ENCODE data around the gene RNF220.

RNF220 gene

DNA sequence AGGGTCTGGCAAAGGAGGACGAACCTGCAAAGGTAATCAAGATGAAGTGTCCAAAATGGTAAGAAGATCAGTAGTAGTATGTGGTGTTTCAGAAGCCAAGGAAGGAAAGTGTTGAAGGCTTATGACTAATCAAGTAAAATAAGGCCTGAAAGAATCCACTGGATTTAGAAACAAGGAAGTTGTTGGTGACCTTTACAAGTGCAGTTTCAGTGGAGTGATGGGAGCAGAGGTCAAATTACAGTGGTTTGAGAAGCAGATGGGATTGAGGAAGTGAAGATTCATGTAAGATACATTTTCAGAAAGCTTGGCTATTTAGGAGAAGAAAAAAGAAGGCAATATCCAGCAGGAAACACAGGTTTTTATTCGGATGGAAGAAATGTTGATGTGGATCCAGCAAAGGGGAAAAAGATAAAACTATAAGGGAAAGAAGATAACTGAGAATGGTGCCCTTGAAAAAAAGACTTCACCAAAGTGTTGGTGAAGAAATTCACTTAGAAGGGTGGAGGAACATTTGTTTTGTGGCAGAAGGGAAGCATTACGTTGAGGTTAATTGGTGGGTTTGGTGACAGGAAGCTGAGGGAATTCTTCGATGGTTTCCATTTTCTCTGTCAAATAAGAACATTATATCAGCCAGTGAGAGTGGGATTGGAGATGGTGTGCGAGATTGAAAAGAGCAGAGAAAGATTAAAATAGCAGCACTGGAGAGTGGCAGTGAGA, 271.6 kb downstream of the RNF220 start:
- no peak for TF ChIP-seq EZH2 (IDR thresholded peaks at IDR 0.05; ENCODE audit: borderline replicate concordance, low read length)
- TF ChIP-seq, protein P1, sequence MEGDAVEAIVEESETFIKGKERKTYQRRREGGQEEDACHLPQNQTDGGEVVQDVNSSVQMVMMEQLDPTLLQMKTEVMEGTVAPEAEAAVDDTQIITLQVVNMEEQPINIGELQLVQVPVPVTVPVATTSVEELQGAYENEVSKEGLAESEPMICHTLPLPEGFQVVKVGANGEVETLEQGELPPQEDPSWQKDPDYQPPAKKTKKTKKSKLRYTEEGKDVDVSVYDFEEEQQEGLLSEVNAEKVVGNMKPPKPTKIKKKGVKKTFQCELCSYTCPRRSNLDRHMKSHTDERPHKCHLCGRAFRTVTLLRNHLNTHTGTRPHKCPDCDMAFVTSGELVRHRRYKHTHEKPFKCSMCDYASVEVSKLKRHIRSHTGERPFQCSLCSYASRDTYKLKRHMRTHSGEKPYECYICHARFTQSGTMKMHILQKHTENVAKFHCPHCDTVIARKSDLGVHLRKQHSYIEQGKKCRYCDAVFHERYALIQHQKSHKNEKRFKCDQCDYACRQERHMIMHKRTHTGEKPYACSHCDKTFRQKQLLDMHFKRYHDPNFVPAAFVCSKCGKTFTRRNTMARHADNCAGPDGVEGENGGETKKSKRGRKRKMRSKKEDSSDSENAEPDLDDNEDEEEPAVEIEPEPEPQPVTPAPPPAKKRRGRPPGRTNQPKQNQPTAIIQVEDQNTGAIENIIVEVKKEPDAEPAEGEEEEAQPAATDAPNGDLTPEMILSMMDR (IDR thresholded peaks at IDR 0.05; ENCODE audit: low read length), result no peak
- Histone ChIP-seq H3K79me2 (ENCODE audit: insufficient read depth, low read length) (no peaks in the 10 kb centered on the region), H3K9ac (ENCODE audit: low read length) (no peak overlapping the region), H3F3A (ENCODE audit: insufficient read depth, low read length) (no peaks in the 10 kb centered on the region), H3K27me3 (ENCODE audit: insufficient read depth, low read length) (no peaks in the 10 kb centered on the region), H3K36me3 (ENCODE audit: insufficient read depth, low read length) (no peaks in the 10 kb centered on the region), H3K27ac (ENCODE audit: low read depth, low read length, poor library complexity, severe bottlenecking) (peak overlapping the region; percentile 2), H3K9me2 (ENCODE audit: low read depth, low read length) (no peaks in the 10 kb centered on the region), H3K4me2 (ENCODE audit: low read length) (peak overlapping the region; percentile 51; the same call in 1 of the 2 replicates), H2AFZ (ENCODE audit: low read length) (no peak overlapping the region), H4K20me1 (ENCODE audit: insufficient read depth, low read length) (no peaks in the 10 kb centered on the region), H3K9me3 (ENCODE audit: low read length) (no peaks in the 10 kb centered on the region), H3K4me3 (ENCODE audit: low read depth, low read length, poor library complexity, severe bottlenecking) (peak overlapping the region; percentile 14), H3K4me1 (ENCODE audit: insufficient read depth, low read length, severe bottlenecking) (peaks cover 33% of the 10 kb centered on the region)

DNA sequence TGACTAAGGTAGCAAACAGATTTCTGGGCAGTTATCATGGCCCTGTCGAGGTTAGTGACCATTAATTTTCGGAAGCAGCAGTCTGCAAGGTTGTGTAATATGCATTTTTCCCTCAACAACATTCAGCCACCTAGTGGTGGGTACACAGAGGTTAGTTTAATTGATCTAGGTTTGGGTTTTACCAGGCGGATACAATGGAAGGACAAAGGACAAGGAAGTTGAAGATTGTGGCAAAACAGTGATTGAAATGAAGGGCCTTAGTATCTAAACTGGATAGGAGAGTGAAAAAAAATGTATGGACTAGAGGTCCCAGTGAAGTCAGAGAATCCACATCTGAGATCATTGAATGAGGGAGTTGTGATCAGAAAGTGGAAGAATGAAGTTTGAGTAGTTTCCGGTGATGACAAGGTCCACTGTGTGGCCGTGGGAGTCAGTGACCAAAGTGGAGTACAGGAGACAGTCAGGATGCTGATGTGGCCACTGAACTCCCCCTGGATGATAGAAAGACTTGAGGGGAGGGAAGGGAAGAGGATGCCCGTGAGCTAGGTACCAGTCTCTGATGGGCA, 272.2 kb downstream of the RNF220 start:
- H3K9ac ChIP-seq (ENCODE audit: low read length), result no peak overlapping the region
- H3K4me1 ChIP-seq (ENCODE audit: insufficient read depth, low read length, severe bottlenecking), result peaks cover 33% of the 10 kb centered on the region
- TF ChIP-seq, protein P1 (IDR thresholded peaks at IDR 0.05; ENCODE audit: low read length), result peak; percentile 82
- TF ChIP-seq EZH2 (IDR thresholded peaks at IDR 0.05; ENCODE audit: borderline replicate concordance, low read length), result no peak
- H2AFZ ChIP-seq (ENCODE audit: low read length), result no peak overlapping the region
- H3K9me2 ChIP-seq (ENCODE audit: low read depth, low read length), result no peaks in the 10 kb centered on the region
- no peaks in the 10 kb centered on the region for H3K9me3 ChIP-seq (ENCODE audit: low read length)
- H3K27me3 ChIP-seq (ENCODE audit: insufficient read depth, low read length), result no peaks in the 10 kb centered on the region
- H3K27ac ChIP-seq (ENCODE audit: low read depth, low read length, poor library complexity, severe bottlenecking), result peak overlapping the region; percentile 2
- no peaks in the 10 kb centered on the region for H3K36me3 ChIP-seq (ENCODE audit: insufficient read depth, low read length)
- no peaks in the 10 kb centered on the region for H4K20me1 ChIP-seq (ENCODE audit: insufficient read depth, low read length)
- H3K4me2 ChIP-seq (ENCODE audit: low read length), result peak overlapping the region; percentile 51; the same call in 1 of the 2 replicates
- peak overlapping the region; percentile 14 for H3K4me3 ChIP-seq (ENCODE audit: low read depth, low read length, poor library complexity, severe bottlenecking)
- no peaks in the 10 kb centered on the region for H3K79me2 ChIP-seq (ENCODE audit: insufficient read depth, low read length)
- no peaks in the 10 kb centered on the region for H3F3A ChIP-seq (ENCODE audit: insufficient read depth, low read length)

DNA sequence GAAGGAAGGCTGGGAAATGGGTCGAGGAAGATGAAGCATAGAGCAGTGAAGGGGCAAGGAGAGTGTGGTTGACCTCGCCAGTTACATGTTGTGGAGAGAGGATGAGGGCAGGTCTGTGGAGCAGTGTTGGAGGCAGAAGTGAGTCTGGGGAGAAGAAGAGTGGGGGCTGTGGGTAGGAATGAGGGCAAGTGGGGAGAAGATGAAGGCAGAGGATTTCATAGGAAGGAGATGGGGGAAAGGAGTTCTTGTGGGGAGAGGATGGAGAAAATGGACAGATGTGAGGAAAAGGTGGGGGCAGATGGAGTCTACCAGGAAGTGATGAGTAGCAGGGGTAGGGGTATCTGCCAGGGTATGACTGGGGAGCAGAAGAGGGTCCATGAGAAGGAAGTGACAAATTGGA, 273.1 kb downstream of the RNF220 start:
- no peaks in the 10 kb centered on the region for H3K79me2 ChIP-seq (ENCODE audit: insufficient read depth, low read length)
- H4K20me1 ChIP-seq (ENCODE audit: insufficient read depth, low read length), result no peaks in the 10 kb centered on the region
- no peak overlapping the region for H3K4me2 ChIP-seq (ENCODE audit: low read length)
- no peaks in the 10 kb centered on the region for H3K9me2 ChIP-seq (ENCODE audit: low read depth, low read length)
- no peak overlapping the region for H3K9ac ChIP-seq (ENCODE audit: low read length)
- peaks cover 32% of the 10 kb centered on the region for H3K4me1 ChIP-seq (ENCODE audit: insufficient read depth, low read length, severe bottlenecking)
- no peak overlapping the region for H3K4me3 ChIP-seq (ENCODE audit: low read depth, low read length, poor library complexity, severe bottlenecking)
- no peak overlapping the region for H3K27ac ChIP-seq (ENCODE audit: low read depth, low read length, poor library complexity, severe bottlenecking)
- TF ChIP-seq EZH2 (IDR thresholded peaks at IDR 0.05; ENCODE audit: borderline replicate concordance, low read length), result no peak
- TF ChIP-seq, protein P1 (IDR thresholded peaks at IDR 0.05; ENCODE audit: low read length), result no peak
- no peak overlapping the region for H2AFZ ChIP-seq (ENCODE audit: low read length)
- no peaks in the 10 kb centered on the region for H3K36me3 ChIP-seq (ENCODE audit: insufficient read depth, low read length)
- no peaks in the 10 kb centered on the region for H3F3A ChIP-seq (ENCODE audit: insufficient read depth, low read length)
- H3K27me3 ChIP-seq (ENCODE audit: insufficient read depth, low read length), result no peaks in the 10 kb centered on the region
- H3K9me3 ChIP-seq (ENCODE audit: low read length), result no peaks in the 10 kb centered on the region
